Measurements from ENCODE around the gene IGFN1.
"Not testable (repeated sequence)": the region's sequence is repeated elsewhere in the genome, so short reads cannot be mapped to it uniquely, and the experiment has no call there.

Gene IGFN1

GRCh38 chr1:201228011-201228983, 37.7 kb downstream of the IGFN1 start:
- no peak overlapping the region for H3K9ac ChIP-seq (ENCODE audit: low read length)
- no peaks in the 10 kb centered on the region for H3K9me3 ChIP-seq (ENCODE audit: control insufficient read depth, insufficient read depth, low read depth, low read length)
- no peak overlapping the region for H3K4me3 ChIP-seq (ENCODE audit: low read depth, low read length)
- H3K27me3 ChIP-seq (ENCODE audit: control insufficient read depth, insufficient read depth, low read length), result no peaks in the 10 kb centered on the region; the same call in 1 of the 2 replicates
- H3K4me1 ChIP-seq (ENCODE audit: control insufficient read depth, insufficient read depth, low read length), result no peaks in the 10 kb centered on the region
- H3K36me3 ChIP-seq (ENCODE audit: control insufficient read depth, insufficient read depth, low read length), result no peaks in the 10 kb centered on the region
- no peak overlapping the region for H3K27ac ChIP-seq (ENCODE audit: low read depth, low read length)

GRCh38 chr1:201229095-201229494, 38.5 kb downstream of the IGFN1 start:
- no peak overlapping the region for H3K4me3 ChIP-seq (ENCODE audit: low read depth, low read length)
- H3K36me3 ChIP-seq (ENCODE audit: control insufficient read depth, insufficient read depth, low read length), result no peaks in the 10 kb centered on the region
- H3K9me3 ChIP-seq (ENCODE audit: control insufficient read depth, insufficient read depth, low read depth, low read length), result no peaks in the 10 kb centered on the region
- no peak overlapping the region for H3K27ac ChIP-seq (ENCODE audit: low read depth, low read length)
- H3K4me1 ChIP-seq (ENCODE audit: control insufficient read depth, insufficient read depth, low read length), result no peaks in the 10 kb centered on the region
- no peak overlapping the region for H3K9ac ChIP-seq (ENCODE audit: low read length)
- no peaks in the 10 kb centered on the region; the same call in 1 of the 2 replicates for H3K27me3 ChIP-seq (ENCODE audit: control insufficient read depth, insufficient read depth, low read length)

GRCh38 chr1:201229771-201230635, 39.4 kb downstream of the IGFN1 start:
- H3K4me3 ChIP-seq (ENCODE audit: low read depth, low read length), result no peak overlapping the region
- no peaks in the 10 kb centered on the region for H3K36me3 ChIP-seq (ENCODE audit: control insufficient read depth, insufficient read depth, low read length)
- H3K27ac ChIP-seq (ENCODE audit: low read depth, low read length), result no peak overlapping the region
- no peaks in the 10 kb centered on the region for H3K4me1 ChIP-seq (ENCODE audit: control insufficient read depth, insufficient read depth, low read length)
- no peak overlapping the region for H3K9ac ChIP-seq (ENCODE audit: low read length)
- H3K9me3 ChIP-seq (ENCODE audit: control insufficient read depth, insufficient read depth, low read depth, low read length), result no peaks in the 10 kb centered on the region
- H3K27me3 ChIP-seq (ENCODE audit: control insufficient read depth, insufficient read depth, low read length), result no peaks in the 10 kb centered on the region; the same call in 1 of the 2 replicates

GRCh38 chr1:201230676-201231075, 40.1 kb downstream of the IGFN1 start:
- Histone ChIP-seq H3K27me3 (ENCODE audit: control insufficient read depth, insufficient read depth, low read length) (no peaks in the 10 kb centered on the region; the same call in 1 of the 2 replicates), H3K36me3 (ENCODE audit: control insufficient read depth, insufficient read depth, low read length) (no peaks in the 10 kb centered on the region), H3K27ac (ENCODE audit: low read depth, low read length) (no peak overlapping the region), H3K9me3 (ENCODE audit: control insufficient read depth, insufficient read depth, low read depth, low read length) (no peaks in the 10 kb centered on the region), H3K4me3 (ENCODE audit: low read depth, low read length) (no peak overlapping the region), H3K9ac (ENCODE audit: low read length) (no peak overlapping the region), H3K4me1 (ENCODE audit: control insufficient read depth, insufficient read depth, low read length) (no peaks in the 10 kb centered on the region)

GRCh38 chr1:201239646-201240045, 49.0 kb downstream of the IGFN1 start:
- H3K27me3 ChIP-seq (ENCODE audit: control insufficient read depth, insufficient read depth, low read length); H3K4me1 ChIP-seq (ENCODE audit: control insufficient read depth, insufficient read depth, low read length); H3K36me3 ChIP-seq (ENCODE audit: control insufficient read depth, insufficient read depth, low read length); H3K9ac ChIP-seq (ENCODE audit: low read length); H3K9me3 ChIP-seq (ENCODE audit: control insufficient read depth, insufficient read depth, low read depth, low read length); H3K27ac ChIP-seq (ENCODE audit: low read depth, low read length); H3K4me3 ChIP-seq (ENCODE audit: low read depth, low read length): not testable (repeated sequence)

GRCh38 chr1:201240171-201240570, 49.5 kb downstream of the IGFN1 start:
- Histone ChIP-seq H3K36me3 (ENCODE audit: control insufficient read depth, insufficient read depth, low read length) (no peaks in the 10 kb centered on the region), H3K27ac (ENCODE audit: low read depth, low read length) (no peak overlapping the region), H3K9me3 (ENCODE audit: control insufficient read depth, insufficient read depth, low read depth, low read length) (no peaks in the 10 kb centered on the region), H3K27me3 (ENCODE audit: control insufficient read depth, insufficient read depth, low read length) (no peaks in the 10 kb centered on the region), H3K9ac (ENCODE audit: low read length) (no peak overlapping the region), H3K4me3 (ENCODE audit: low read depth, low read length) (no peak overlapping the region), H3K4me1 (ENCODE audit: control insufficient read depth, insufficient read depth, low read length) (no peaks in the 10 kb centered on the region)

- no peaks in the 10 kb centered on the region for H3K4me1 ChIP-seq (ENCODE audit: control insufficient read depth, insufficient read depth, low read length)
- no peaks in the 10 kb centered on the region for H3K36me3 ChIP-seq (ENCODE audit: control insufficient read depth, insufficient read depth, low read length)
- no peaks in the 10 kb centered on the region for H3K9me3 ChIP-seq (ENCODE audit: control insufficient read depth, insufficient read depth, low read depth, low read length)
- no peak overlapping the region for H3K4me3 ChIP-seq (ENCODE audit: low read depth, low read length)
- H3K9ac ChIP-seq (ENCODE audit: low read length), result no peak overlapping the region
- no peaks in the 10 kb centered on the region; the same call in 1 of the 2 replicates for H3K27me3 ChIP-seq (ENCODE audit: control insufficient read depth, insufficient read depth, low read length)
- no peak overlapping the region for H3K27ac ChIP-seq (ENCODE audit: low read depth, low read length)
These were observed 51.1 kb downstream of the IGFN1 start for GRCh38 chr1:201241736-201242135.

GRCh38 chr1:201245082-201245481, 54.5 kb downstream of the IGFN1 start:
- Histone ChIP-seq H3K4me3 (ENCODE audit: low read depth, low read length) (no peak overlapping the region), H3K27ac (ENCODE audit: low read depth, low read length) (no peak overlapping the region), H3K9ac (ENCODE audit: low read length) (no peak overlapping the region), H3K4me1 (ENCODE audit: control insufficient read depth, insufficient read depth, low read length) (no peaks in the 10 kb centered on the region), H3K27me3 (ENCODE audit: control insufficient read depth, insufficient read depth, low read length) (no peaks in the 10 kb centered on the region; the same call in 1 of the 2 replicates), H3K9me3 (ENCODE audit: control insufficient read depth, insufficient read depth, low read depth, low read length) (no peaks in the 10 kb centered on the region), H3K36me3 (ENCODE audit: control insufficient read depth, insufficient read depth, low read length) (no peaks in the 10 kb centered on the region)

GRCh38 chr1:201248721-201249559, 58.3 kb downstream of the IGFN1 start:
- Histone ChIP-seq H3K4me1 (ENCODE audit: control insufficient read depth, insufficient read depth, low read length) (no peaks in the 10 kb centered on the region), H3K27ac (ENCODE audit: low read depth, low read length) (no peak overlapping the region), H3K4me3 (ENCODE audit: low read depth, low read length) (no peak overlapping the region), H3K9ac (ENCODE audit: low read length) (no peak overlapping the region), H3K9me3 (ENCODE audit: control insufficient read depth, insufficient read depth, low read depth, low read length) (no peaks in the 10 kb centered on the region), H3K27me3 (ENCODE audit: control insufficient read depth, insufficient read depth, low read length) (no peaks in the 10 kb centered on the region; the same call in 1 of the 2 replicates), H3K36me3 (ENCODE audit: control insufficient read depth, insufficient read depth, low read length) (no peaks in the 10 kb centered on the region)

GRCh38 chr1:201250326-201251011, 59.8 kb downstream of the IGFN1 start:
- H3K9me3 ChIP-seq (ENCODE audit: control insufficient read depth, insufficient read depth, low read depth, low read length), result no peaks in the 10 kb centered on the region
- no peak overlapping the region for H3K27ac ChIP-seq (ENCODE audit: low read depth, low read length)
- no peak overlapping the region for H3K4me3 ChIP-seq (ENCODE audit: low read depth, low read length)
- no peaks in the 10 kb centered on the region; the same call in 1 of the 2 replicates for H3K27me3 ChIP-seq (ENCODE audit: control insufficient read depth, insufficient read depth, low read length)
- H3K9ac ChIP-seq (ENCODE audit: low read length), result no peak overlapping the region
- no peaks in the 10 kb centered on the region for H3K36me3 ChIP-seq (ENCODE audit: control insufficient read depth, insufficient read depth, low read length)
- no peaks in the 10 kb centered on the region for H3K4me1 ChIP-seq (ENCODE audit: control insufficient read depth, insufficient read depth, low read length)

Data from HUES6 (cell line).